ENCODE measurements around the gene HOXC5. TPM values are rescaled to one million over a fixed set of nuclear protein-coding genes. Genes with fewer than 3 reads are reported as not detected.

The HOXC5 gene
- total RNA-seq, 1 experiment from 2014 or later = 1.1 TPM

GRCh38 chr12:54010053-54010971 is 22.5 kb upstream of the HOXC5 start (continued):
- TF ChIP-seq REST (IDR thresholded peaks at IDR 0.05; ENCODE audit: low read depth) (no peak), EZH2 (IDR thresholded peaks at IDR 0.05) (no peak), POLR2AphosphoS5 (IDR thresholded peaks at IDR 0.05; ENCODE audit: low read depth, low read length) (no peak), ZFX (IDR thresholded peaks at IDR 0.05) (no peak), POLR2A (IDR thresholded peaks at IDR 0.05; ENCODE audit: borderline replicate concordance, extremely low read depth, insufficient read depth, insufficient read length) (no peak), TCF7L2 (IDR thresholded peaks at IDR 0.05; ENCODE audit: borderline replicate concordance, extremely low read depth, insufficient read depth, insufficient read length) (no peak), RAD21 (IDR thresholded peaks at IDR 0.05; ENCODE audit: low read depth) (no peak), CEBPB (IDR thresholded peaks at IDR 0.05; ENCODE audit: low read depth) (no peak), CBX3 (IDR thresholded peaks at IDR 0.05; ENCODE audit: low read depth) (no peak)

- H3K27me3 ChIP-seq (ENCODE audit: insufficient read depth, low read length) = no peaks in the 10 kb centered on the region
- ATAC-seq (no peak), DNase-seq (ENCODE audit: low read depth, low spot score) (no peak)
- no peak for TF ChIP-seq ELF1 (IDR thresholded peaks at IDR 0.05; ENCODE audit: borderline replicate concordance, low read depth)
- no peak for TF ChIP-seq RAD21 (IDR thresholded peaks at IDR 0.05; ENCODE audit: low read depth)
- TF ChIP-seq CBX3 (IDR thresholded peaks at IDR 0.05; ENCODE audit: low read depth) = no peak
- TF ChIP-seq ZNF274 (IDR thresholded peaks at IDR 0.05; ENCODE audit: low read depth, low read length) = no peak
- TF ChIP-seq YY1 (IDR thresholded peaks at IDR 0.05; ENCODE audit: extremely low read depth, insufficient replicate concordance, low read depth, low read length) = no peak
- TF ChIP-seq ZFX (IDR thresholded peaks at IDR 0.05) = no peak
- TF ChIP-seq SIN3A (IDR thresholded peaks at IDR 0.05; ENCODE audit: low read depth) = no peak
- no peak for TF ChIP-seq POLR2AphosphoS5 (IDR thresholded peaks at IDR 0.05; ENCODE audit: low read depth, low read length)
- no peak for TF ChIP-seq TCF7L2 (IDR thresholded peaks at IDR 0.05; ENCODE audit: borderline replicate concordance, extremely low read depth, insufficient read depth, insufficient read length)
- TF ChIP-seq POLR2A (IDR thresholded peaks at IDR 0.05; ENCODE audit: borderline replicate concordance, extremely low read depth, insufficient read depth, insufficient read length) = no peak
- peaks cover 6 to 11% of the 10 kb centered on the region in 2 experiments for H3K4me1 ChIP-seq (ENCODE audit: control insufficient read depth in 1 of 2, insufficient read depth in 2 of 2, low read length in 2 of 2)
- H3K4me2 ChIP-seq (ENCODE audit: low read length) = no peak overlapping the region
- no TSS peak for BruUV-seq (replicated peaks)
- ChIA-PET POLR2A (no interaction called here), RAD21 (ENCODE audit: low non-redundant PET in 1 of 2, low total read pairs in 2 of 2, uncharacterized antibody in 2 of 2, unreplicated experiment in 2 of 2) (no interaction called here), CTCF (interaction anchor here (0.8 kb wide), 1 partner anchor 254 kb away, joined by 3 read pairs; no protein-coding TSS in a partner anchor)
- no peaks in the 10 kb centered on the region for H3K9me2 ChIP-seq (ENCODE audit: insufficient read depth)
- H3K9me3 ChIP-seq (ENCODE audit: control insufficient read depth in 1 of 2, insufficient read depth in 1 of 2, low read depth in 1 of 2, low read length in 2 of 2) = no peaks in the 10 kb centered on the region
- no peak overlapping the region for H3K27ac ChIP-seq (ENCODE audit: low read depth, low read length)
- H4K20me1 ChIP-seq (ENCODE audit: insufficient read depth) = no peaks in the 10 kb centered on the region
- no peak overlapping the region for H2AFZ ChIP-seq (ENCODE audit: low read depth, low read length, poor library complexity, severe bottlenecking)
- no peak overlapping the region for H3K4me3 ChIP-seq (replicated peaks in 1 of 2; ENCODE audit: low read depth in 1 of 2, low read length in 2 of 2)
- 0 out of 2 replicates have a peak, but pooled peaks cover 3% of the 10 kb centered on the region for H3K79me2 ChIP-seq (ENCODE audit: insufficient read depth, low read length)
- H3K9ac ChIP-seq (ENCODE audit: low read length) = no peak overlapping the region
- no peaks in the 10 kb centered on the region for H3K36me3 ChIP-seq (ENCODE audit: control insufficient read depth in 1 of 2, insufficient read depth in 2 of 2, low read length in 2 of 2)
- intact Hi-C loops (cut with micrococcal nuclease) = no loop called here
These were observed 21.7 kb upstream of the HOXC5 start for GRCh38 chr12:54010972-54011664.

Measured in HCT116 (cell line).